A673 (cell line): ENCODE measurements around the gene PARP16.

Source experiments
- EZH2 ChIP-seq: fragments of 200-600 bp; sonication (generic); IDR thresholded peaks from 2 replicates; pipeline ENCODE4 v1.6.1; 2017; ENCODE audit warnings: borderline replicate concordance, low read depth, mild to moderate bottlenecking, mixed read lengths, antibody characterized with exemption, low read length; ENCODE audit not compliant: poor library complexity, severe bottlenecking
- TF ChIP-seq, protein P1 (sequence below): fragments of 300-800, 200-600 bp; sonication (generic); conservative IDR thresholded peaks from 2 replicates; pipeline ENCODE4 v1.5.1; 2017; ENCODE audit warnings: low read depth, mild to moderate bottlenecking, antibody characterized with exemption, low read length, moderate library complexity, mixed read lengths

DNA sequence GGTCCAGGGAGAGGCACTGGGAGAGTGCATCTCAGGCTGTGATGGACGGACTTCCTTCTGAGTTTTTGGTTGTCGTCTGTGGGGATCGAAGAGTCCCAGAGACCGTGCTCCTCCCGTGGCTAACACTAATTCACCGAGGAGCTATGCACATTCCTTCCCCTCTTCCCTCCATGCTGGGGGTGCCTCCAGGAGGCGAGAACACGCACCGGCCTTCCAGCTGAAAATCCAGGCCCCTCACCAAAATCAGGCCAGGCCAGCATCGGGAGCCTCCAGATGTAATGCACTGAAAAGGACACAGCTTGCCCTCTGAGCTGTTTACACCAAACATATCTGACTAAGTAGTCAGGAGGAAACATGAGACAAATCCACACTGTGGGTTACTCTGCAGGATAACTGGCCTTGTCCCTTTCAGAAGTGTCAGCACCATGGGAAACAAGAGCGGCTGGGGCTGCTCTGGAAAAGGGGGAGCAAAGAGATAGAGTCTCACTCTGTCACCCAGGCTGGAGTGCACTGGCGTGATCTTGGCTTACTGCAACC lies 23.3 kb upstream of the PARP16 start:
- TF ChIP-seq, protein P1, sequence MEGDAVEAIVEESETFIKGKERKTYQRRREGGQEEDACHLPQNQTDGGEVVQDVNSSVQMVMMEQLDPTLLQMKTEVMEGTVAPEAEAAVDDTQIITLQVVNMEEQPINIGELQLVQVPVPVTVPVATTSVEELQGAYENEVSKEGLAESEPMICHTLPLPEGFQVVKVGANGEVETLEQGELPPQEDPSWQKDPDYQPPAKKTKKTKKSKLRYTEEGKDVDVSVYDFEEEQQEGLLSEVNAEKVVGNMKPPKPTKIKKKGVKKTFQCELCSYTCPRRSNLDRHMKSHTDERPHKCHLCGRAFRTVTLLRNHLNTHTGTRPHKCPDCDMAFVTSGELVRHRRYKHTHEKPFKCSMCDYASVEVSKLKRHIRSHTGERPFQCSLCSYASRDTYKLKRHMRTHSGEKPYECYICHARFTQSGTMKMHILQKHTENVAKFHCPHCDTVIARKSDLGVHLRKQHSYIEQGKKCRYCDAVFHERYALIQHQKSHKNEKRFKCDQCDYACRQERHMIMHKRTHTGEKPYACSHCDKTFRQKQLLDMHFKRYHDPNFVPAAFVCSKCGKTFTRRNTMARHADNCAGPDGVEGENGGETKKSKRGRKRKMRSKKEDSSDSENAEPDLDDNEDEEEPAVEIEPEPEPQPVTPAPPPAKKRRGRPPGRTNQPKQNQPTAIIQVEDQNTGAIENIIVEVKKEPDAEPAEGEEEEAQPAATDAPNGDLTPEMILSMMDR = no peak
- no peak for TF ChIP-seq EZH2
